Skeletal muscle tissue (tissue), 4 donors: ENCODE data around the gene ATP9B. TPM values are rescaled to one million over a fixed set of nuclear protein-coding genes. Genes with fewer than 3 reads are reported as not detected.

Source experiments
- H3K27ac ChIP-seq: one replicate; pipeline ENCODE4 v1.7.0; 2013; ENCODE audit warnings: mild to moderate bottlenecking, low read depth, low read length, inconsistent platforms
- H3K27me3 ChIP-seq, 3 donors: one replicate each; pipeline ENCODE4 v1.7.0; 2013; ENCODE audit warnings: low read length in 3 of 3; ENCODE audit not compliant: control insufficient read depth in 3 of 3, insufficient read depth in 3 of 3
- H3K36me3 ChIP-seq, 3 donors: one replicate each; pipeline ENCODE4 v1.7.0; 2013; ENCODE audit warnings: low read length in 3 of 3; ENCODE audit not compliant: control insufficient read depth in 3 of 3, insufficient read depth in 3 of 3
- H3K4me1 ChIP-seq, 3 donors: one replicate each; pipeline ENCODE4 v1.7.0; 2013; ENCODE audit warnings: low read length in 3 of 3, mild to moderate bottlenecking in 3 of 3; ENCODE audit not compliant: control insufficient read depth in 3 of 3, insufficient read depth in 3 of 3
- H3K4me3 ChIP-seq, 3 donors: one replicate each; pipeline ENCODE4 v1.7.0; 2013; ENCODE audit warnings: low read length in 3 of 3
- H3K9ac ChIP-seq, 3 donors: one replicate each; pipeline ENCODE4 v1.7.0; 2013; ENCODE audit warnings: low read length in 3 of 3, mild to moderate bottlenecking in 3 of 3, moderate library complexity in 2 of 3, low read depth in 1 of 3
- H3K9me3 ChIP-seq, 3 donors: one replicate each; pipeline ENCODE4 v1.7.0; 2013; ENCODE audit warnings: low read length in 3 of 3; ENCODE audit not compliant: control insufficient read depth in 3 of 3
- total RNA-seq: library from RNA; depleted of rRNA; stranded (reverse); fragments of >200 nt; gene quantifications from one replicate; pipeline ENCODE4 v1.2.3, GENCODE V29; 2014
- donor health status: Osteomylitis.

The ATP9B gene
- total RNA-seq, 1 donor from 2014 or later, result 83.0 TPM

- Histone ChIP-seq H3K4me3 (no peak overlapping the region), H3K9me3 (no peaks in the 10 kb centered on the region), H3K4me1 (peaks cover 5 to 16% (median 14%) of the 10 kb centered on the region in 3 donors), H3K36me3 (peaks cover 0 to 6% (median 0%) of the 10 kb centered on the region in 3 donors), H3K9ac (no peak overlapping the region), H3K27me3 (no peaks in the 10 kb centered on the region), H3K27ac (no peak overlapping the region)
These were observed 151.9 kb downstream of the ATP9B start for GRCh38 chr18:79221136-79221535.

DNA sequence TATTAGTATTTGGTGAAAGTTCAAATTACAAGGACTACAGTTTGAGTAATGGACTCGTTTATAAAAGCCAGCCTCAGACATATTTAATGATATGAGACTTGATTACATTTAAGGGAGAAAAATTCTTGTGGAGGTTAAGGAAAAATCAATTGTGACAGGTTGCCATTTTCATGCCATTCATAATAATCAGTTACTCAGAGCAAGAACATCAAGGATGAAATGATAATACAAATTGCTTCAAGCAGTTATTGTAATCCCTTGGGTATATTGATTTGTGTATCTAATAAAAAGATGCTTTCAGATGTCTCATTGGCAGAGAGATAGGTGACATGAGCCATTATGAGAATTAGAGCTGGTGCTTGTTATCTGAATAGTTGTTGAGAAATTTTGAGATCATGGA, 153.6 kb downstream of the ATP9B start:
- Histone ChIP-seq H3K4me3 (no peak overlapping the region), H3K36me3 (peaks cover 0 to 6% (median 0%) of the 10 kb centered on the region in 3 donors), H3K4me1 (peaks cover 5 to 13% (median 12%) of the 10 kb centered on the region in 3 donors), H3K9ac (no peak overlapping the region), H3K27me3 (no peaks in the 10 kb centered on the region), H3K9me3 (no peaks in the 10 kb centered on the region), H3K27ac (no peak overlapping the region)

GRCh38 chr18:79223431-79223830, 154.2 kb downstream of the ATP9B start:
- Histone ChIP-seq H3K27me3 (no peaks in the 10 kb centered on the region), H3K4me3 (no peak overlapping the region), H3K27ac (no peak overlapping the region), H3K4me1 (peaks cover 5 to 7% (median 6%) of the 10 kb centered on the region in 3 donors), H3K9me3 (no peaks in the 10 kb centered on the region), H3K9ac (no peak overlapping the region), H3K36me3 (peaks cover 0 to 6% (median 0%) of the 10 kb centered on the region in 3 donors)

- no peaks in the 10 kb centered on the region for H3K9me3 ChIP-seq
- H3K9ac ChIP-seq, result no peak overlapping the region
- no peak overlapping the region for H3K4me3 ChIP-seq
- no peak overlapping the region for H3K27ac ChIP-seq
- no peaks in the 10 kb centered on the region for H3K27me3 ChIP-seq
- H3K36me3 ChIP-seq, result peaks cover 0 to 6% (median 0%) of the 10 kb centered on the region in 3 donors
- no peaks in the 10 kb centered on the region for H3K4me1 ChIP-seq
These were observed 155.2 kb downstream of the ATP9B start for GRCh38 chr18:79224381-79224780.

DNA sequence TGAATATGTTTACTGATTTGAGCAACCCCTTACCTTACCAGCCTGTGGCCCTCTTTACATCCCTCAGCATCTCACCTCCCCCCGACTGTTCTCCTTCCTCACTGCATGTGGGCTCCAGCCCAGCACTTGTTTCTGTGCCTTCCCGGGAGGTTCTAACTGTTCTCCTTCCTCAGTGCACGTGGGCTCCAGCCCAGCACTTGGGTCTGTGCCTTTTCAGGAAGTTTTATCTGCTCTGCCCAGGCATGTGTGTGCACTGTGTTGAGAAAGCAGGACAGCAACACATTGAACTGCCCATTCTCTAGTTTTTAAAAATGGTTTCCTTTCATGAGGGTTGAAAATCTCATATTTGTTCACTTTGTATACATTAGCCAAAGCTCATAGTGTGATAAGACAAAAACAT, 158.4 kb downstream of the ATP9B start:
- Histone ChIP-seq H3K9me3 (no peaks in the 10 kb centered on the region), H3K36me3 (peaks cover 0 to 3% (median 0%) of the 10 kb centered on the region in 3 donors), H3K4me1 (no peaks in the 10 kb centered on the region), H3K4me3 (no peak overlapping the region), H3K27me3 (no peaks in the 10 kb centered on the region), H3K9ac (no peak overlapping the region), H3K27ac (no peak overlapping the region)

DNA sequence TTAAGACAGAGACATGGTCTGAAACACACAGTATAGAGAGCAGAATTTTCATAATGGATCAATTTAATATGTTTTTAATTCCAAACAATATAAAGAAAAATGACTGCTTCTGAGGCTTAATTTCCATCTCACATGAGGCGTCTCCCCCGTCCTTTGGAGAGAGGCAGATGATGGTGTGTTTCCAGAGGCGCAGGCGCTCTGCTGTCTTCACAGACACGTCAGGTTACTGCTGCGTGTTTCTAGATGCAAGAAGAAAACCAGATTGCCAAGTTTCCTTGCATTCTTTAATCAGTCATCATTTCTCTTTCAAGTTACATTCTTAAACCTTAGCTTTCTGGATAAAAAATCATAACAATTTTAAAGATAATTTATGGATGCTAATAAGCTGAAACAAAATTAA, 160.2 kb downstream of the ATP9B start:
- Histone ChIP-seq H3K36me3 (peaks cover 0 to 1% (median 0%) of the 10 kb centered on the region in 3 donors), H3K4me1 (no peaks in the 10 kb centered on the region), H3K9me3 (no peaks in the 10 kb centered on the region), H3K27me3 (no peaks in the 10 kb centered on the region), H3K9ac (no peak overlapping the region), H3K27ac (no peak overlapping the region), H3K4me3 (no peak overlapping the region)

GRCh38 chr18:79234438-79234837, 165.2 kb downstream of the ATP9B start:
- Histone ChIP-seq H3K4me1 (no peaks in the 10 kb centered on the region), H3K27me3 (no peaks in the 10 kb centered on the region), H3K36me3 (no peaks in the 10 kb centered on the region), H3K4me3 (no peak overlapping the region), H3K9ac (no peak overlapping the region), H3K9me3 (no peaks in the 10 kb centered on the region), H3K27ac (no peak overlapping the region)

DNA sequence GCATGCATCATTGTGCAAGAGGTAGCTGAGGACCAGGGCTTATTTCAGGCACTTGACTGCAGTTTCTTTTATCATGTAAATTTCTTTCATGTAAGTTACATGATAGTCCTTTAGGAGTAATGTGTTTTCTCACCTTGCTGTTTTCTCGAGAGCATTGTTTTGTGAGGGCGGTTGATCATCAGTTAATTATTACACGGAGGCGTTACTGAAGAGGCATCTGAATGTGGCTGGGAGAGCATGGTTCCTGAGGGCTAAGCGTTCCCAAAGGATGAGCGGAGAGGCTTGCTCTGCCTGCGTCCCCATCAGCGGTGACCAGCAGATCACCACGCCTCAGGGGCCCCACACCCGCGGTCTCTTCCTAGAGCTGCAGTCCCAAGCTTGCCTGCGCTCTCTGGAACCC, 170.4 kb downstream of the ATP9B start:
- Histone ChIP-seq H3K4me3 (no peak overlapping the region), H3K9me3 (no peaks in the 10 kb centered on the region), H3K27ac (no peak overlapping the region), H3K27me3 (no peaks in the 10 kb centered on the region), H3K36me3 (no peaks in the 10 kb centered on the region), H3K4me1 (peaks cover 0 to 4% (median 4%) of the 10 kb centered on the region in 3 donors), H3K9ac (no peak overlapping the region)

- Histone ChIP-seq H3K9ac (no peak overlapping the region), H3K27me3 (no peaks in the 10 kb centered on the region), H3K4me3 (no peak overlapping the region), H3K9me3 (no peaks in the 10 kb centered on the region), H3K36me3 (no peaks in the 10 kb centered on the region), H3K27ac (no peak overlapping the region), H3K4me1 (peaks cover 0 to 6% (median 4%) of the 10 kb centered on the region in 3 donors)
These were observed 172.6 kb downstream of the ATP9B start for GRCh38 chr18:79241755-79242154.

DNA sequence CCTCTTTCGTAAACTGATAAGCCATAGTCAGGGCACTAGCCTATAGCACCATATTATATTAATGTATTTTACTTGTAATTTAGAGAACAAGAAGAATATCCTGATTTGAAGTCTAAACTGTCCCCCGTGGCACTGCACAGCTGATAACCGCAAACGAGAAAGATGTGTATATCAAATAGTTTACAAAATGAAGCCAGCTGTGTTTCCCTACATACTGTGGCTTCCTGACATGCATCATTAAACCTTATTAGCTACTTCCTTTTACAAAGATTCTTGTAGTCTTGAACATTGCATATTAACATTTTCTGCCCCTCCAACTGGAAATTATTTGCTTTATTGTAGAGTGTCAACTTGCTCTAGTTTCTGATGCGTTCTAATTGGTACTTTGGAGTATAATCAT, 173.1 kb downstream of the ATP9B start:
- H3K27me3 ChIP-seq, result no peaks in the 10 kb centered on the region
- H3K27ac ChIP-seq, result no peak overlapping the region
- peaks cover 0 to 6% (median 4%) of the 10 kb centered on the region in 3 donors for H3K4me1 ChIP-seq
- H3K9me3 ChIP-seq, result no peaks in the 10 kb centered on the region
- H3K4me3 ChIP-seq, result no peak overlapping the region
- no peak overlapping the region for H3K9ac ChIP-seq
- H3K36me3 ChIP-seq, result no peaks in the 10 kb centered on the region
